ENCODE data around the gene ALOX15.
"Not testable (repeated sequence)": the region's sequence is repeated elsewhere in the genome, so short reads cannot be mapped to it uniquely, and the experiment has no call there.

Gene ALOX15

DNA sequence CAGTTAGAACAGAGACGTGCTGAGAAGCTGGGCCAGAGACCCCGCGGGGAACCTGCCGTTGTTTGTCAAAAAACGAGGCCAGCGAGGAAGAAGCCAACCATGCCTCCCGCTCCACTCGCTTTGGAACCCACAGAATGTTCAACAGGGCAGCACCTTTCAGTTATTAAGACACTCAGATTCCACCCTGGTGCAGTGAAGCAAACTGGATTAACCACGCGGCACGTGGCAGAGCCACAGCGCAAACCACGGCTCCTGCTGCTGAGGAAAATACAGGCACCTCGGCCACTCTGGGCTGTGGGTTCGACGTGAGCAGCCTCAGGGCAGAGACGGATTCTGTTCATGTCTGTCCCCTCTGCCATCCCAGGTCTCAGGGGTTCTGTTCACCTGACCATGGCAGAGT, 24.4 kb downstream of the ALOX15 start:
- DNase-seq: no peak

DNA sequence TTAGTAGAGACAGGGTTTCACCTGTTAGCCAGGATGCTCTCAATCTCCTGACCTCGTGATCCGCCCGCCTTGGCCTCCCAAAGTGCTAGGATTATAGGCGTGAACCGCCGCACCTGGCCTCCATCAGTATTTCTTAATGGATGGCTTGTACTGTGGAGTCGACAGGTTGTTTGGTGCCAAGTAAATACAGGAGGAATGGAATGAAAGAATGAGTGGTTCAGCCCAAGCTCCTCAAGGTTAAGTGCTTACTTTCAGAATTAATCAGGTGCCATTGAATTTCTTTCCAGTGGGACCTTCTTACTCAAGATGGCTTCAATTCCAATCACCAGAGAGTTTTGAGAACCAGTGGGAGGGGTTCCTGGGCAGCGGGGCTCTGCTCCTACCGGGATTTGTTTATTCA, 25.0 kb downstream of the ALOX15 start:
- no peak for DNase-seq

DNA sequence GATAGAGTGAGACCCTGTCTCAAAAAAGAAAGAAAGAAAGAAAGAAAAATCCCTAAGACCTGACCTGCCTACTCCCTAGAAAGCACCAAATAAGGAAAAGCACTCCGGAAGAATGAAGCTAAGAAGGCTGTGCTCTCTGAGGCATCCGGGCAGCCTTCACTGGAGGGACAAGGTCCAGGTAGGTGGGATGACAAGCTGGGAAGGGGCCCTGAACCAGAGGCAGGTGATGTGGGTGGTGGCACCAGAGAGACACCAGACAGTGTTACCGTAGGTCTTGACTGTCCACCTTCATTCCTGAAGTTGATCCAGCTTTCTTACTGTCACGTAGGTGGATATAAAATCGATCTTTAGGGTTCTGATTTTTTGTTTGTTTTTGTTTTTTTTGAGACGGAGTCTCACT, 30.8 kb downstream of the ALOX15 start:
- no peak for DNase-seq

DNA sequence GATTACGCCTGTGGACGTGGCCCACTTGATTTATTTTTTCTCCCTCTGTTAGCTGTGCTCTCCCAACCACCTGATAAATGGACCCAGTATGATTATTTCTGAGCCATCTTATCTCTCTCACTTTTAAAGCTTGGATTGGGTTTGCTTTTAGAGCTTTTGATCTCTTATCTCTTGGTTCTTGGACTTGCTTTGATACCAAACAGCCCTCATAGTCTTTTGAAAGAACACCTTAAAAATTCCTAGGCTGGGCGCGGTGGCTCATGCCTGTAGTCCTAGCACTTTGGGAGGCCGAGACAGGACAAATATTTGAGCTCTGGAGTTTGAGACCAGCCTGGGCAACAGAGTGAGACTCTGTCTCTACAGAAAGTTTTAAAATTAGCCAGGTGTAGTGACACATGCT, 31.3 kb downstream of the ALOX15 start:
- DNase-seq: no peak

DNA sequence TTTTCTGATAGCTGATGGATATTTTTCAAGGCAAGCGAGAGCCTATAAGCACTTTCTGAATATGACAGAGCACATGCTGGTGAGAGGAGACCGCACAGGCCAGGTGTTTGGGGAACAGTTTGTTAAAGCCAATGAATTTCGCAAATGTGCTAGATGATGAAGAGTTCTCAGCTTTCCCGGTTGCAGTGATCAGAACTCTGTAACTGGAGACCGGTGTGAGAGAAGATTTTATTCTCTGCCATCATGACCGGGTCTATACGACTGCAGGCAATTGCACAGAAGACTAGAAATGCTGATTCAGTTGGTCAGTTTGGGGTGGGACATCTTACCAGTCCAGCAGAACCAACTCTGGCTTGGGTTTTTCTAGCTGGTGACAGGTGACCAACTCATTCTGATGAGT, 31.7 kb downstream of the ALOX15 start:
- no peak for DNase-seq

DNA sequence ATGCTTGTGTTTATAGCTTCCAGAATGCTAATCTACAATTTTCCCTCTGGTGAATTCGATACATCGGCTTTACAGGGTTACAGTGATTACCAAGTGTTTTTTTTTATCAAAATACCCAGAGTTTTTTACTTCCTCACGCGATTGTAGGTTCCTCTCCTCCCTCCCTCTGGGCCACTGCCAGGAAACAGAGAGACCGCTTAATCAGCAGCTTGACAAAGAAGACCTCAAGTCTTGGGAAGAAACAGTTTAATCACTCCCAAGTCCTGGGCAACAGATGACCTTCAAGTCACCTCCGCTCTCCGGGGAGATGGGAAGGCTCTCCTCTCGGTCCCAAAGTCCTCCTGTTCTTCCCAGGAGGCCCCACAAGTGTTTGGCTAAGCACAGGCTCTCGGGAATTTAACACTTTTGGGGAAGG, 33.7 kb downstream of the ALOX15 start:
- no peak for DNase-seq

DNA sequence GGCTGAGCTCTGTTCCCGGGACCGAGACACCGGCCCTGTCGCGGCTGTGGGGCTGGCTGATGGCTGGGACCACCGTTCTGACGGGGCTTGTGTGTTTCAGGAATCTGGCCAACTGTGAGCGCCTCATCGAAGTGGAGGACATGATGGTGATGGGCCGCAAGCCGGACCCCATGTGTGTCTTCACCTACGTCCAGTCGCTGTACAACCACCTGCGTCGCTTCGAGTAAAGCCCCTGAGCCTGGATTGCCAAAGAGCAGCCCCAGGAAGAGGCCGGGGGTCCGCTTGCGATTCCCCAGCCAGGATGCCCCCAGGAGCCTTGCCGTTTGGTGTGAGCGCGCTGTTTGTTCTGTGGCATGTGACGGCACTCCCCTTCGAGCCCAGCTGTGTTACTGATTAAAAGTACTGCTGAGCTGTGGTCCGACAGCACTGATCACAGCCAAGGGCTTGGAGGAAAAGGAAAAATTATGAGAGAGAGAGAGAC, 34.2 kb downstream of the ALOX15 start:
- no peak for DNase-seq

DNA sequence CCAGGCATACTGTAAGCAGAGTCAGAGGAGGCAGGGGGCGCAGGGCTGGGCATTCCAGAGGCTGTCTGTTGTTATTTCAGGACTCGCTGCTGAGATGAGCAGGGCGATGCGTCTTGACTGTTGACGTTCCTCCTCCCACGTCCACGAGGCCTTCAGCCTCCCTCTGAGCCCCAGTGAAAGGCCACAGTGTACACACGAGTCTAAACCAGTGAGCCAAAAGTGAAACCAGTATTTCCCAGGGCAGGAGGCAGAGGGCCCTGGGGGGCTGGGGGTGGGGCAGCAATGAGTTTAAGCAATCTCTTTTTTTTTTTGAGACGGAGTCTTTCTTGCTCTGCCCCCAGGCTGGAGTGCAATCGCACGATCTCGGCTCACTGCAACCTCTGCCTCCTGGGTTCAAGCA, 35.7 kb downstream of the ALOX15 start:
- no peak for DNase-seq

DNA sequence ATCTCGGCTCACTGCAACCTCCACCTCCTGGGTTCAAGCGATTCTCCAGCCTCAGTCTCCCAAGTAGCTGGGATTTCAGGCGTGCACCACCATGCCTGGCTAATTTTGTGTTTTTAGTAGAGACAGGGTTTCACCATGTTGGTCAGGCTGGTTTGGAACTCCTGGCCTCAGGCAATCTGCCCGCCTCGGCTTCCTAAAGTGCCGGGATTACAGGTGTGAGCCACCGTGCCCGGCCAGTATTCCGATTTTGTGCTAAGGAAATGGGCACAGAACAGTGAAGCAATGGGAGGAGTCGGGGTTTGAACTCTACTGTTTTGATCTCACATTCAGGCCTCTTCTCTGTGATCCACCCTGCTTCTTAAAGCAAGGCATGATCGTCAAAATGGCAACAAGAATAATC, 36.7 kb downstream of the ALOX15 start:
- DNase-seq: not testable (repeated sequence)

DNA sequence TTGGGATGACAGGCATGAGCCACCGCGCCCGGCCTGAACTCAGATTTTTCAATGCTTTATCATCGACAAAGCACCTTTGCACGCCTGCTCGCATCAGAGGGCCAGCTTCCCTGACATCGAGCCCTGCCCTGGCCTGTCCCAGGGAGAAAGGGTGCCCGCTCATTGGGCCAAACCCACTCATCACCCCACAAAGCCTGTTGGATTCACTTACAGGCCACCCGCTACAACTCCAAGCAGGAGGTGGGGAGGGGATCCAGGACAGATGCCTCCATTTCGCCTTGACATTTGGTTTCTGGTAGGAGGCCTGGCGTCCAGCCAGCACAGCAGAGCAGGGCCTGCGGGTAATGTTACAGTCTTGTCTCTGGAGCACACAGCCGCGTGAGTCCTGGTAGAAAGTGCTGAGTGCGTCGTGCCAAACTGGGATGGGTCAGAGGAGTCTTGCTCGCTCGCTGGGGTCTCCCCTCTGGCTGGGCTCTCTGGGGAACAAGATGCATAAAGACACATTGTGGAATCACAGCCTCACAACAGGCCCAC, 37.3 kb downstream of the ALOX15 start:
- DNase-seq: peak; percentile 4 to 57

DNA sequence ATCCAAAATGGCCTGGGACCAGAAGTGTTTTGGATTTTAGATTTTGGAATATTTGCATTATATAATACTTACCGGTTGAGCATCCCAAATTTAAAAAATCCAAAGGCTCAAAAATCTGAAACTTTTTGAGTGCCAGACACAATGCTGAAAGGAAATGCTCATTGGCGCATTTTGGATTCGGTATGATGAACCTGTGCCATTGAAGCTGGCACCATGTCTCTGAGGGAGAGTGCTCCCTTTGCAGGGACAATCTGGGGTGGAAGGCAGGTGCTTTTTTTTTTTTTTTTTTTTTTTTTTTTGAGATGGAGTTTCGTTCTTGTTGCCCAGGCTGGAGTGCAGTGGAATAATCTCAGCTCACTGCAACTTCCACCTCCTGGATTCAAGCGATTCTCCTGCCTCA, 39.4 kb downstream of the ALOX15 start:
- DNase-seq: no peak

DNA sequence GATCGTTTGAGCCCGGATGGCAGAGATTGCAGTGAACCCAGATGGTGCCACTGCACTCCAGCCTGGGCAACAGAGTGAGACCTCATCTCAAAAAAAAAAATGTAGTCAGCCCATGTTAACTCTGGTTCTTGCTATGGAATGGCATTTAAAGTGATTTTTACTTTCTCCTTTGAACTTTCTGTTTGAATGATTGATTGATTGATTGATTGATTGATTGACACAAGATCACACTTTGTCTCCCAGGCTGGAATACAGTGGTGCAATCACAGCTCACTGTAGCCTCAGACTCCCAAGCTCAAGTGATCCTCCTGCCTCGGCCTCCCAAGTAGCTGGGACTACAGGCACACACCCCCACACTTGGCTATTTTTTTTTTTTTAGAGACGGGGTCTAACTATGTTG, 40.2 kb downstream of the ALOX15 start:
- no peak for DNase-seq

DNA sequence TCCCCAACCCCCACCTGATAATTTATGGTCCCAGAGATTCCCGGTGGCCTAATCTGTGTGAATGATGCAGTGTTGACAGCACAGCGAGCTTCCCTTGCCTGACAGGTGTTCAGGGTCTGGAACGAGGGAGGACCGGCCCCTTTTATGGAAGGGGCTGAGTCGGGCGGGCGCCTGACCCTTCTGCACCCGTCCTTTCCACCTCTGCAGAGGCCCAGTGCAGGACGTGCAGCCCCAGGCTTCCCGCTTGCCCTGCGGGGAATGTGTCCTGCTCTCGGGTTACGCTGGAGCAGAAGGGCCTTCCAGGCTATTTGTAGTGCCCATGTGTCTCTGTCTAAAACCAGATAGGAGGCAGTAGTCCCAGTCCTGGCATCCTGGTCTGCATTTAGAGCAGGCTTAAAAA, 40.9 kb downstream of the ALOX15 start:
- no peak for DNase-seq

DNA sequence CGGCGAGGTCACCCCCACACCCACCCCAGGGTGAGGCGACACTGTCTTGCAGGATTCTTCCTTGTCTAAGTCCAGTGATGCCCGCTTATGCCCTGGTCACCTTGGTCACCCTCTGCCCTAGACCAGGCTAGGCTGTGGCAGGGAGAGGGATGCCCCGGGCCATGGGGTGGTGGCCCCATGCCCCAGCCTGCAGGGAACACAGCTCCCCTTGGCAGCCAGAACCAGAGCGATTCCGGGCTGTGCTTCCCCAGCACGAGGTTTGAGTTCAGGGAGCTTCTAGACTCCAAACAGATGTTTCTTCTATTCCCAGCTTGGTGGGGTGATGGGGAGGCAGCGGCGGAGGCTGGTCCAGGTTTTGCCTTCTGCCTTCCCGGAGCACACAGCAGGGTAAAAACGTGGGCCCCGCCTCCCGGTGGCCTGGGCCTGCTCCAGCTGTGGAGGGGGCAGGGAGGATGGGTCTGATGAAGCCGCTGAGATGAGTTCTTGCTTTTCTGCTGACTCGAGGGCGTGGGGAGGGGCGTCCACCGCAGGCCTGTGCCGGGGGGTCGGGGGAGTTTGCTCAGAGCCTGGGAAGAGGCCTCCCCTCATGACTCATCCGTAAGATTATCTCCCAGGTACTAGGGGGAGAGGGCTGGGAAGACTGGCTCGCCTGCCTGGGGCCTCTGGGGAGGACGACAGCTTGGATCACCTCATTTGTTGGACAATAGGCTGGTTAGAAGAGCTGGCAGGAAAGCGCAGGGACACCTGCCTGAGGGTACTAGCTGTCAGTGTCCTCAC, 41.8 kb downstream of the ALOX15 start:
- peak in 1 of 2 experiments; percentile 25 for DNase-seq

DNA sequence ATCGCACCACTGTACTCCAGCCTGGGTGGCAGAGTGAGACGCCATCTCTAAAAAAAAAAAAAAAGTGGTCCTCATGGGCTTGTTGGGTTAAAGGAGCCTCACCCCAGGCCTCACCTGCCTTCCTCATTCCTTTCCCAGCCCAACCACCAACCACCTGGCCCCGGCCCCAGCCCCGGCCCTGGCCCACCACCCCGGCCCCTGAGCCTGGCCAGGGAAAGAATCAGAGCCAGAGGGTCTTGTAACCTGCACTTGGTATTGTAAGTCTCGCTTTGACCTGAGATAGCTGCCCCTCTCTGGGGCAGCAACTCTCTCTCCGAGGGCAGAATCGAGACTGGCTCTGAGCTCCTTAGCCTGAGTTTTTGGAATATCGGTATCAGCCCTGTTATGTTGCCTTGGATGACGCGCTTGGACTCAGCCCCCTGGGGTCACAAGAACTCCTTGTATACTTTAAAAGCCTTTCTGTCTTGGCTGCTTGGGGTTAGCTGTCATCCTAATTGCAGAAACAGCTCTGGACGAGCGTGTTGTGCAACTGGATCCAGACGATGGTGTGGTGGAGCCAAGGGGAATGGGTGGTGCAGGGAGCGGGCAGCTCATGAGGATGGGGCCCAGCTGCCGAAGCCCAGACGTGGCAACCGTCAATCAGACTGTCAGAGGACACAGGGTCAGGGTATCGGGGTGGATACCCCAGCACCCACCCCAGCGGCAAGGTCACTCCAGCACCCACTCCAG, 42.5 kb downstream of the ALOX15 start:
- no peak for DNase-seq

DNA sequence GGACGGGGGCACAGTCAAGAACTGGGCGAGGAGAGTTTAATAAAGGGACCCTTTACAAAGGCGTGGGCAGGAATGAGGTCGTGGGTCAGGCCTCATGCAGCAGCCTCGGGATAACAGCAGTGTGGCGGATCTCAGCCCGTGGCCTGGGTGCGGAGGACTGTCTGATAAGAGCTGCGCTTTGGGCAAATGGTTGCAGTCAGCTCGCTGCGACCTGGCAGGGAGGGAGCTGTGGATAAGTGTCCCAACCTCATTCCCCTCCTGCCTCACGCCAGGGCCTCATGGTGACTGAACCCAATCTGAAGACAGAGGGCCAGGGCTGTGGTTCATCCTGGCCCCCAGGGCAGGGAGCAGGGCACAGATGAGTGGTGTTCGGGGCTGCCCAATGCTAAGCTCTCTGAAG, 43.5 kb downstream of the ALOX15 start:
- DNase-seq: no peak

DNA sequence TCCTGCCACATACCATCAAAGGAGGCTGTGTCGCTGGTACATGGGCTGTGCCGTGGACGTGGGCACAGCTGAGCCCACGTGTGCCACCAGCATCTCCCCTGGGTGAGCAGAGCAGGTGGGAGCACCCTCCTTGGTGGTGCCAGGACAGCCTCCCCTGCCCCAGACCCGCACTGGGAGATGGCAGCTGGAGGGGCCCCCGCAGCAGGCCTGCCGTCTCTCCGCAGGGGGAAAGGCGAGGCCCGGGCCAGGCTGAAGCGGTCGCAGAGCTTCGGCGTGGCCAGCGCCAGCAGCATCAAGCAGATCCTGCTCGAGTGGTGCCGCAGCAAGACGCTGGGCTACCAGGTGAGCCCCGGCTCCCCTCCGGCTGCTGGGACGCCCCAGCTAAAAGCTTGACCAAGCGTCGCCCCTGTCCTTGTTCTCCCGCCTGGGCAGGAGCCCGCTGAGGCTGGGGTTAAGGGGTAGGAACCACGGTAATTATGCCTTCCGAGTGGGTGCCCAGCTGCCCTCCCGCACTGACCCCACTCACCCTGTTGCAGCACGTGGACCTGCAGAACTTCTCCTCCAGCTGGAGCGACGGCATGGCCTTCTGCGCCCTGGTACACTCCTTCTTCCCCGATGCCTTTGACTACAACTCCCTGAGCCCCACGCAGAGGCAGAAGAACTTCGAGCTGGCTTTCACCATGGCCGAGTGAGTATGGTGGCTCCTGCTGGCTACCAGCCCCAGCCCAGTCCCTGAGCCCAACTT, 44.7 kb downstream of the ALOX15 start:
- no peak for DNase-seq

DNA sequence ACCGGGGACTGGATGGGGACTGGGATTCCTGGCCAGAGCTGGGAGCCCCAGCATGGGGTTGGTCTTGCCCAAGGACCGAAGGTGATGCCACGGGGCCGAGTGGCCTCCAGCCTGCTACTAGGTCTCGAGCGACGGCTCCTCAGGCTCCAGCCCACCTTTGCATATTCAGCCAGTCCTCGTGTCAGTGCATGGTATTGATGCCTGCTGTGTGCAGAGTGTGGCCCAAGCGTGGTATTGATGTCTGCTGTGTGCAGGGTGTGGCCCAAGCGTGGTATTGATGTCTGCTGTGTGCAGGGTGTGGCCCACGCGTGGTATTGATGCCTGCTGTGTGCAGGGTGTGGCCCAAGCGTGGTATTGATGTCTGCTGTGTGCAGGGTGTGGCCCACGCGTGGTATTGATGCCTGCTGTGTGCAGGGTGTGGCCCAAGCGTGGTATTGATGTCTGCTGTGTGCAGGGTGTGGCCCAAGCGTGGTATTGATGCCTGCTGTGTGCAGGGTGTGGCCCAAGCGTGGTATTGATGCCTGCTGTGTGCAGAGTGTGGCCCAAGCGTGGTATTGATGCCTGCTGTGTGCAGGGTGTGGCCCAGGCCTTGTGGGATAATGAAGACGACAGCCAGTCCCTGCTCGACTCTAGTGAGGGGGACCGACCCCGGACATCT, 45.7 kb downstream of the ALOX15 start:
- not testable (repeated sequence) for DNase-seq

DNA sequence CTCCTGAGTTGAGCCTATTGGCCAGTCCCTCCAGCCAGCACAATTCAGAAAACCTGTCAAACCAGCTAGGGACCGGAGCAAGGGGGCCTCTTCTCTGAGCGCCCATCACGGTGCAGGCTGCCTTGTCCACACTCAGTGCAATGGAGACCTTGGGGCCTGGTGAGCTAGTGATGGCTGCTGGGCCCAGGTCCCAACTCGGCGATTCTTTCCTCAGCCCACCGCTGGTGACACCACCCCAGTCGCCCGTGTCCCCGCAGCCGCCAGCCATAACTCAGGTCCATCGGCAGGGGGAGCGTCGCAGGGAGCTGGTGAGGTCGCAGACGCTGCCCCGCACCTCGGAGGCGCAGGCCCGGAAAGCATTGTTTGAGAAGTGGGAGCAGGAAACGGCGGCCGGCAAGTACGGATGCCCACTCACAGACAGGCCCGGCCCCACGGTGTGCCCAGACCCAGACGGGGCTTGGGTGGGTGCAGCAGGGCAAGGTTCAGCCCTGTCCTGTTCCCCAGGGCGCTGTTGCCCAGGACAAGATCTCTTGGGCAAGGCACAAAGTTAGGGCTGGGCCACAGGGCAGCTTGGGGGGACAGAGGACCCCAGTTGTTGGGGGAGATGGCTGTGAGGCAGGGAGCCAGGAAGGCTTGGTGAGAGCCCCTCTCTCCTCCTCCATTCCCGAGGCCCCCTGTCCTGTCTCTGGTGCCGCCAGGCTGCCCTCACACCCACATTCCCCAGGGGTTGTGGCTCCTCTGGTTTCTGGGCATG, 46.4 kb downstream of the ALOX15 start:
- DNase-seq: no peak

DNA sequence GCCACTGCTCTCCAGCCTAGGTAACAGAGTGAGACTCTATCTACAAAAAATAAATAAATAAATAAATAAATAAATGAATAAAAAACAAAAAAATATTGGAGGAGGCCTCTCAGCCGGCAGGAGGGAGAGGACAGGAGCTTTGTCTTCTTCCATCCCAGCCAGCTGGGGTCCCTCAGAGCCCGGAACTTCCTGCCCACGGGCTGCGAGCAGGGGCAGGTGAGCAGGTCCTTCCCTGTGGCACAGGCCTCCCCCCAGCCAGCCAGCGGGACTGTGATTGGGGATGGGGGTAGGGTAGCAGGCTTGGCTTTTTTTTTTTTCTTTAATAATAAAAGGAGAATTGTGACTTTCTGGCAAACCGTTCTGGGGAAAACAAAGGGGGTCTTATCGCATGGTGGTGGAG, 47.1 kb downstream of the ALOX15 start:
- DNase-seq: no peak

DNA sequence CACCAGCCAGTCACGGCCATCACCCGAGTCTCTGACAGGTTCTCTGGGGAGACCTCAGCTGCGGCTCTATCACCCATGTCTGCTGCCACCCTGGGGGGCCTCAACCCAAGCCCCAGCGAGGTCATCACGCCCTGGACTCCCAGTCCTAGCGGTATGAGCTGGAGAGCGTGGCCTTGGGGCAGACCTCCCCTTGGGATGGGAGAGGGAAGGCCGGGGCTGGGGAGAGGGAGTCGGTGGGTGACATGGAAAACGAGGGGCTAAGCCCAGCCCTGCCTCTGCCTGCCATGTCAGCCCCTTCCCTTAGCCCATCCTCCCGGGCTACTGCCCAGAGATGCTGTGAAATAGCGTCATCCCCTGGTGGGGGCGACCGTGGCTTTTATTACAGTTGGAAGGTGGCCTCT, 48.5 kb downstream of the ALOX15 start:
- no peak for DNase-seq
